ENCODE results near the gene TRAPPC14. TPM values are rescaled to one million over a fixed set of nuclear protein-coding genes. Genes with fewer than 3 reads are reported as not detected.

Gene TRAPPC14
- polyA plus RNA-seq, 1 of the 3 experiments (the other 2 are of a cell fraction) = 13.9 TPM

GRCh38 chr7:100195222-100195621 is 36.7 kb upstream of the TRAPPC14 start:
- no peak for DNase-seq
- Histone ChIP-seq H3K79me2 (ENCODE audit: insufficient read depth) (no peaks in the 10 kb centered on the region), H3K9me3 (no peaks in the 10 kb centered on the region), H3K9ac (no peak overlapping the region), H3F3A (replicated peaks; ENCODE audit: insufficient read depth) (peaks cover 4% of the 10 kb centered on the region), H4K20me1 (ENCODE audit: insufficient read depth) (no peaks in the 10 kb centered on the region), H3K9me2 (no peaks in the 10 kb centered on the region), H3K4me2 (no peak overlapping the region), H3K4me3 (ENCODE audit: low read depth in 2 of 2, low read length in 1 of 2) (no peak overlapping the region), H3K4me1 (ENCODE audit: control insufficient read depth in 1 of 2, insufficient read depth in 2 of 2, low read depth in 1 of 2, low read length in 1 of 2) (peaks cover 0 to under 1% of the 10 kb centered on the region in 2 experiments; a peak in 1 of 4 replicates), H3K36me3 (replicated peaks in 1 of 2; ENCODE audit: control insufficient read depth in 1 of 2, insufficient read depth in 2 of 2, low read length in 1 of 2) (no peaks in the 10 kb centered on the region), H3K27me3 (ENCODE audit: insufficient read depth) (no peaks in the 10 kb centered on the region; the same call in 1 of the 2 replicates), H3K27ac (ENCODE audit: low read depth in 2 of 2, low read length in 1 of 2) (no peak overlapping the region), H2AFZ (ENCODE audit: low read depth) (no peak overlapping the region)
- no peak for TF ChIP-seq JUND (IDR thresholded peaks at IDR 0.05)
- TF ChIP-seq, protein P1, sequence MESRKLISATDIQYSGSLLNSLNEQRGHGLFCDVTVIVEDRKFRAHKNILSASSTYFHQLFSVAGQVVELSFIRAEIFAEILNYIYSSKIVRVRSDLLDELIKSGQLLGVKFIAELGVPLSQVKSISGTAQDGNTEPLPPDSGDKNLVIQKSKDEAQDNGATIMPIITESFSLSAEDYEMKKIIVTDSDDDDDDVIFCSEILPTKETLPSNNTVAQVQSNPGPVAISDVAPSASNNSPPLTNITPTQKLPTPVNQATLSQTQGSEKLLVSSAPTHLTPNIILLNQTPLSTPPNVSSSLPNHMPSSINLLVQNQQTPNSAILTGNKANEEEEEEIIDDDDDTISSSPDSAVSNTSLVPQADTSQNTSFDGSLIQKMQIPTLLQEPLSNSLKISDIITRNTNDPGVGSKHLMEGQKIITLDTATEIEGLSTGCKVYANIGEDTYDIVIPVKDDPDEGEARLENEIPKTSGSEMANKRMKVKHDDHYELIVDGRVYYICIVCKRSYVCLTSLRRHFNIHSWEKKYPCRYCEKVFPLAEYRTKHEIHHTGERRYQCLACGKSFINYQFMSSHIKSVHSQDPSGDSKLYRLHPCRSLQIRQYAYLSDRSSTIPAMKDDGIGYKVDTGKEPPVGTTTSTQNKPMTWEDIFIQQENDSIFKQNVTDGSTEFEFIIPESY (IDR thresholded peaks at IDR 0.05; ENCODE audit: borderline replicate concordance, low read depth) = no peak
- TF ChIP-seq, protein P2, sequence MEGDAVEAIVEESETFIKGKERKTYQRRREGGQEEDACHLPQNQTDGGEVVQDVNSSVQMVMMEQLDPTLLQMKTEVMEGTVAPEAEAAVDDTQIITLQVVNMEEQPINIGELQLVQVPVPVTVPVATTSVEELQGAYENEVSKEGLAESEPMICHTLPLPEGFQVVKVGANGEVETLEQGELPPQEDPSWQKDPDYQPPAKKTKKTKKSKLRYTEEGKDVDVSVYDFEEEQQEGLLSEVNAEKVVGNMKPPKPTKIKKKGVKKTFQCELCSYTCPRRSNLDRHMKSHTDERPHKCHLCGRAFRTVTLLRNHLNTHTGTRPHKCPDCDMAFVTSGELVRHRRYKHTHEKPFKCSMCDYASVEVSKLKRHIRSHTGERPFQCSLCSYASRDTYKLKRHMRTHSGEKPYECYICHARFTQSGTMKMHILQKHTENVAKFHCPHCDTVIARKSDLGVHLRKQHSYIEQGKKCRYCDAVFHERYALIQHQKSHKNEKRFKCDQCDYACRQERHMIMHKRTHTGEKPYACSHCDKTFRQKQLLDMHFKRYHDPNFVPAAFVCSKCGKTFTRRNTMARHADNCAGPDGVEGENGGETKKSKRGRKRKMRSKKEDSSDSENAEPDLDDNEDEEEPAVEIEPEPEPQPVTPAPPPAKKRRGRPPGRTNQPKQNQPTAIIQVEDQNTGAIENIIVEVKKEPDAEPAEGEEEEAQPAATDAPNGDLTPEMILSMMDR (IDR thresholded peaks at IDR 0.05) = no peak
- no peak for TF ChIP-seq SIN3A (IDR thresholded peaks at IDR 0.05; ENCODE audit: borderline replicate concordance, low read depth, low read length)
- TF ChIP-seq FOXM1 (IDR thresholded peaks at IDR 0.05; ENCODE audit: low read depth) = no peak
- TF ChIP-seq USF2 (IDR thresholded peaks at IDR 0.05; ENCODE audit: borderline replicate concordance, low read depth, low read length) = no peak
- TF ChIP-seq GATA2 (CRISPR knock-in tag; IDR thresholded peaks at IDR 0.05) = no peak
- TF ChIP-seq, protein P3, sequence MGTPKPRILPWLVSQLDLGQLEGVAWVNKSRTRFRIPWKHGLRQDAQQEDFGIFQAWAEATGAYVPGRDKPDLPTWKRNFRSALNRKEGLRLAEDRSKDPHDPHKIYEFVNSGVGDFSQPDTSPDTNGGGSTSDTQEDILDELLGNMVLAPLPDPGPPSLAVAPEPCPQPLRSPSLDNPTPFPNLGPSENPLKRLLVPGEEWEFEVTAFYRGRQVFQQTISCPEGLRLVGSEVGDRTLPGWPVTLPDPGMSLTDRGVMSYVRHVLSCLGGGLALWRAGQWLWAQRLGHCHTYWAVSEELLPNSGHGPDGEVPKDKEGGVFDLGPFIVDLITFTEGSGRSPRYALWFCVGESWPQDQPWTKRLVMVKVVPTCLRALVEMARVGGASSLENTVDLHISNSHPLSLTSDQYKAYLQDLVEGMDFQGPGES (IDR thresholded peaks at IDR 0.05; ENCODE audit: low read depth, low read length) = no peak
- no peak for TF ChIP-seq GABPA (IDR thresholded peaks at IDR 0.05; ENCODE audit: low read depth)
- no peak for TF ChIP-seq FOXJ3 (CRISPR knock-in tag; IDR thresholded peaks at IDR 0.05)
- no peak for TF ChIP-seq RFX5 (IDR thresholded peaks at IDR 0.05; ENCODE audit: low read length)
- TF ChIP-seq, protein P4, sequence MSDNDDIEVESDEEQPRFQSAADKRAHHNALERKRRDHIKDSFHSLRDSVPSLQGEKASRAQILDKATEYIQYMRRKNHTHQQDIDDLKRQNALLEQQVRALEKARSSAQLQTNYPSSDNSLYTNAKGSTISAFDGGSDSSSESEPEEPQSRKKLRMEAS (IDR thresholded peaks at IDR 0.05; ENCODE audit: low read depth) = no peak
- TF ChIP-seq NFIC (IDR thresholded peaks at IDR 0.05; ENCODE audit: borderline replicate concordance) = no peak
- no peak for TF ChIP-seq PBX3 (IDR thresholded peaks at IDR 0.05)
- TF ChIP-seq FOSL2 (IDR thresholded peaks at IDR 0.05; ENCODE audit: borderline replicate concordance, low read depth) = no peak
- no peak for TF ChIP-seq POLR2AphosphoS5 (IDR thresholded peaks at IDR 0.05; ENCODE audit: low read depth, low read length)
- TF ChIP-seq RCOR1 (IDR thresholded peaks at IDR 0.05; ENCODE audit: low read length) = no peak
- no peak for TF ChIP-seq TEAD4 (IDR thresholded peaks at IDR 0.05; ENCODE audit: borderline replicate concordance, insufficient read depth)
- no peak for TF ChIP-seq NRF1 (IDR thresholded peaks at IDR 0.05; ENCODE audit: low read depth, low read length)
- TF ChIP-seq RXRA (IDR thresholded peaks at IDR 0.05; ENCODE audit: borderline replicate concordance, low read depth) = no peak
- ChIA-PET CTCF (interaction anchor here (1.4 to 4.7 kb wide), 2 partner anchors 63 to 216 kb away, joined by 3 to 18 read pairs; no protein-coding TSS in a partner anchor), POLR2A (interaction anchor here (0.6 kb wide), 1 partner anchor 39 kb away, joined by 3 read pairs; no protein-coding TSS in a partner anchor)
- WGBS (ENCODE audit: low lambda C conversion rate) = 65% methylated on average over 2 of the region's 2 CpGs
